Astrocyte (in vitro differentiated cells and primary cell): ENCODE measurements around the gene ZNF410. TPM values are rescaled to one million over a fixed set of nuclear protein-coding genes. Genes with fewer than 3 reads are reported as not detected.

ENCODE experiments used
- DNase-seq: peaks from one replicate; pipeline ENCODE4 v3.0.0-alpha.2; 2010; ENCODE audit warnings: low read depth
- FAIRE-seq: peaks from 2 replicates; lab custom pipeline; 2011; peaks lifted over from hg19 to GRCh38; lab: Jason Lieb, UNC
- H2AFZ ChIP-seq: 2 replicates; pipeline ENCODE4 v1.6.0; 2012; ENCODE audit warnings: low read depth, low read length, inconsistent platforms
- H3K27ac ChIP-seq: 2 replicates; pipeline ENCODE4 v1.5.1; 2011; ENCODE audit warnings: low read depth, low read length, inconsistent platforms
- H3K27me3 ChIP-seq: 2 replicates; pipeline ENCODE4 v1.6.0; 2011; ENCODE audit warnings: low read length, inconsistent platforms; ENCODE audit not compliant: insufficient read depth
- H3K36me3 ChIP-seq: 2 replicates; pipeline ENCODE4 v1.5.1; 2011; ENCODE audit warnings: low read length, inconsistent platforms; ENCODE audit not compliant: insufficient read depth
- H3K4me1 ChIP-seq: 2 replicates; pipeline ENCODE4 v1.5.1; 2011; ENCODE audit warnings: low read length, inconsistent platforms; ENCODE audit not compliant: insufficient read depth
- H3K4me2 ChIP-seq: 2 replicates; pipeline ENCODE4 v1.6.0; 2012; ENCODE audit warnings: low read length, inconsistent platforms
- H3K4me3 ChIP-seq: 2 replicates; pipeline ENCODE4 v1.5.1; 2011; ENCODE audit warnings: low read depth, mild to moderate bottlenecking, low read length, inconsistent platforms; ENCODE audit not compliant: insufficient read depth
- H3K79me2 ChIP-seq: 2 replicates; pipeline ENCODE4 v1.6.0; 2012; ENCODE audit warnings: mild to moderate bottlenecking, low read length, inconsistent platforms; ENCODE audit not compliant: insufficient read depth
- H3K9ac ChIP-seq: 2 replicates; pipeline ENCODE4 v1.6.0; 2012; ENCODE audit warnings: mild to moderate bottlenecking, low read length, inconsistent platforms
- H3K9me3 ChIP-seq: 2 replicates; pipeline ENCODE4 v1.5.1; 2012; ENCODE audit warnings: low read depth, mild to moderate bottlenecking, low read length, inconsistent platforms; ENCODE audit not compliant: insufficient read depth
- H4K20me1 ChIP-seq: 2 replicates; pipeline ENCODE4 v1.6.0; 2012; ENCODE audit warnings: low read length, inconsistent platforms; ENCODE audit not compliant: insufficient read depth
- H3K27ac Mint-ChIP-seq: one replicate; pipeline ENCODE4 v1.8.0; 2021; ENCODE audit warnings: mild to moderate bottlenecking, mixed read lengths; ENCODE audit not compliant: unreplicated experiment
- H3K27me3 Mint-ChIP-seq: one replicate; pipeline ENCODE4 v1.8.0; 2021; ENCODE audit warnings: low read depth, mixed read lengths; ENCODE audit not compliant: unreplicated experiment
- H3K36me3 Mint-ChIP-seq: one replicate; pipeline ENCODE4 v1.8.0; 2021; ENCODE audit warnings: low read depth, mixed read lengths; ENCODE audit not compliant: unreplicated experiment
- H3K4me1 Mint-ChIP-seq: one replicate; pipeline ENCODE4 v1.8.0; 2021; ENCODE audit warnings: low read depth, mixed read lengths; ENCODE audit not compliant: unreplicated experiment
- H3K4me3 Mint-ChIP-seq: one replicate; pipeline ENCODE4 v1.8.0; 2021; ENCODE audit warnings: mild to moderate bottlenecking, moderate library complexity, mixed read lengths; ENCODE audit not compliant: unreplicated experiment
- H3K9me3 Mint-ChIP-seq: one replicate; pipeline ENCODE4 v1.8.0; 2021; ENCODE audit warnings: mild to moderate bottlenecking, mixed read lengths; ENCODE audit not compliant: unreplicated experiment
- CTCF ChIP-seq: IDR thresholded peaks from 2 replicates; pipeline ENCODE4 v1.5.1; 2011; ENCODE audit warnings: low read depth, mild to moderate bottlenecking, inconsistent platforms, low read length, moderate library complexity; ENCODE audit not compliant: insufficient read depth
- EZH2 ChIP-seq: IDR thresholded peaks from 2 replicates; pipeline ENCODE4 v1.6.1; 2012; ENCODE audit warnings: mild to moderate bottlenecking, low read length, inconsistent platforms; ENCODE audit not compliant: insufficient read depth
- total RNA-seq: library from RNA; stranded (reverse); gene quantifications from 2 replicates; pipeline ENCODE4 v1.2.1, GENCODE V29; 2021

Gene ZNF410
- total RNA-seq, 1 donor from 2014 or later: 42.9 TPM

GRCh38 chr14:73851000-73851399 is 35.7 kb upstream of the ZNF410 start:
- Histone ChIP-seq H3K36me3 (no peaks in the 10 kb centered on the region), H3K4me2 (peak overlapping the region; percentile 97), H3K79me2 (peaks cover 4% of the 10 kb centered on the region), H4K20me1 (no peaks in the 10 kb centered on the region), H3K27ac (peak overlapping the region; percentile 89), H3K4me1 (peaks cover 19% of the 10 kb centered on the region), H3K9ac (peak overlapping the region; percentile 99), H3K4me3 (peak overlapping the region; percentile 88), H3K27me3 (no peaks in the 10 kb centered on the region), H3K9me3 (no peaks in the 10 kb centered on the region), H2AFZ (peak overlapping the region; percentile 78)
- H3K27me3 Mint-ChIP-seq: no peaks in the 10 kb centered on the region
- DNase-seq (no peak), FAIRE-seq (no peak)
- peaks cover 2% of the 10 kb centered on the region for H3K36me3 Mint-ChIP-seq
- peak overlapping the region; percentile 98 for H3K4me3 Mint-ChIP-seq
- peak overlapping the region; percentile 95 for H3K27ac Mint-ChIP-seq
- H3K4me1 Mint-ChIP-seq: peaks cover 10% of the 10 kb centered on the region
- no peak for TF ChIP-seq EZH2
- TF ChIP-seq CTCF: no peak
- no peaks in the 10 kb centered on the region for H3K9me3 Mint-ChIP-seq

- no peaks in the 10 kb centered on the region for H3K27me3 Mint-ChIP-seq
These were observed 34.9 kb upstream of the ZNF410 start, which contains the start of gene PTGR2 for GRCh38 chr14:73851567-73852382. Gene PTGR2 (plus strand): TSS chr14:73851831. CDS start chr14:73858863, 7,032 bp downstream.

More at GRCh38 chr14:73851567-73852382, 34.9 kb upstream of the ZNF410 start, which contains the start of gene PTGR2:
- FAIRE-seq: no peak
- DNase-seq: peak; percentile 92
- Histone ChIP-seq H3K4me1 (peaks cover 19% of the 10 kb centered on the region), H2AFZ (peak within 1 kb of the TSS; percentile 78), H3K4me3 (peak within 1 kb of the TSS; percentile 88), H3K27me3 (no peaks in the 10 kb centered on the region), H4K20me1 (no peaks in the 10 kb centered on the region), H3K9me3 (no peaks in the 10 kb centered on the region), H3K4me2 (peak within 1 kb of the TSS; percentile 97), H3K27ac (peak within 1 kb of the TSS; percentile 89), H3K9ac (peak within 1 kb of the TSS; percentile 99), H3K36me3 (no peaks in the 10 kb centered on the region), H3K79me2 (peaks cover 4% of the 10 kb centered on the region)
- no peaks in the 10 kb centered on the region for H3K9me3 Mint-ChIP-seq
- H3K4me3 Mint-ChIP-seq: peak within 1 kb of the TSS; percentile 98
- peaks cover 10% of the 10 kb centered on the region for H3K4me1 Mint-ChIP-seq
- H3K36me3 Mint-ChIP-seq: peaks cover 2% of the 10 kb centered on the region
- TF ChIP-seq EZH2 (no peak), CTCF (no peak)
- H3K27ac Mint-ChIP-seq: peak within 1 kb of the TSS; percentile 100
